IPS-15b (cell line): ENCODE results near the gene CCDC201.

ENCODE experiments used
- H3K27me3 ChIP-seq: one replicate; pipeline ENCODE4 v1.6.1; 2013; ENCODE audit warnings: low read length; ENCODE audit not compliant: control insufficient read depth, insufficient read depth
- H3K36me3 ChIP-seq: one replicate; pipeline ENCODE4 v1.6.1; 2013; ENCODE audit warnings: low read length; ENCODE audit not compliant: control insufficient read depth, insufficient read depth
- H3K4me1 ChIP-seq: one replicate; pipeline ENCODE4 v1.6.1; 2013; ENCODE audit warnings: mild to moderate bottlenecking, low read length; ENCODE audit not compliant: control insufficient read depth, insufficient read depth
- H3K4me3 ChIP-seq: one replicate; pipeline ENCODE4 v1.5.1; 2013; ENCODE audit warnings: low read depth, low read length
- H3K9ac ChIP-seq: one replicate; pipeline ENCODE4 v1.6.1; 2013; ENCODE audit warnings: low read depth, mild to moderate bottlenecking, low read length
- H3K9me3 ChIP-seq: one replicate; pipeline ENCODE4 v1.6.1; 2013; ENCODE audit warnings: mild to moderate bottlenecking, low read length; ENCODE audit not compliant: control insufficient read depth, insufficient read depth

Gene CCDC201

DNA sequence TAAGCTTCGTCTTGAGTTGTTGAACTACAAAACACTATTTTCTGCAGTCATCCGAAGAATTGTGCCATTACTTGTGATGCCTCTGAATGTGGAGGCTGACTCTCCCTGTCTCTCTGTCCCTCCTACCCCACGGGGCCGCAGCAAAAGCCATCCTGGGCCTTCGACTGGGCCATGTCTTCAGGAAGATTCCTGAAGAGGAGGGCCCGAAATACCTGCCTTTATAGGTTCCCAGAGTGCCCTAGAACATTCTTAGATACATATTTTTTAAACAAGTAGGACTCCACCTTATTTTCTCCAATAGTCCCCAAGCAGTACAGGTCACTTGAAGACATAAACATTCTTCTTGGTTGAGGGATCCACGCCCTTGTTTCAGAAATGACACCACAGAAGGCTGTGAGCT lies 40.1 kb upstream of the CCDC201 start:
- no peak overlapping the region for H3K4me3 ChIP-seq
- no peak overlapping the region for H3K9ac ChIP-seq
- H3K9me3 ChIP-seq, result no peaks in the 10 kb centered on the region
- peaks cover 5% of the 10 kb centered on the region for H3K36me3 ChIP-seq
- H3K27me3 ChIP-seq, result peaks cover 4% of the 10 kb centered on the region
- H3K4me1 ChIP-seq, result no peaks in the 10 kb centered on the region

DNA sequence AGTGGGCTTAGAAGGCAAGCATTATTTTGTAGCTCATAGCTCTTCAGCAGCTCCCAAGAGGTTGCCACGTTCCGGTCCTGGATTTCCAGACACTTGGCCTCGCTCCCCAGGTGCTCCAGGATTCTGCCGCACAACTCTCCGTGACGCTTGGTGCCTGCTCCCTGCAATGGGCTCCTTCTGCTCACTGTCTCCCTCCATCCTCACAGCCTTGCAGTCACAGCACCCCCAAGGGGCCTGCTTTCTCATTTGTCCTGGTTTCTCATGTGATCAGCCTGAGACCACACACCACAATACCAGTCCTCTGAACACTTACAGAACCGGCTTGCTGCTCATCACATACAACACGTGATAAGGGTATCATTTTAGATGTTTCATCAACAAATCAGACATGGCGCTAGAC lies 38.4 kb upstream of the CCDC201 start:
- Histone ChIP-seq H3K27me3 (no peaks in the 10 kb centered on the region), H3K9me3 (no peaks in the 10 kb centered on the region), H3K36me3 (peaks cover 2% of the 10 kb centered on the region), H3K9ac (no peak overlapping the region), H3K4me1 (no peaks in the 10 kb centered on the region), H3K4me3 (no peak overlapping the region)

DNA sequence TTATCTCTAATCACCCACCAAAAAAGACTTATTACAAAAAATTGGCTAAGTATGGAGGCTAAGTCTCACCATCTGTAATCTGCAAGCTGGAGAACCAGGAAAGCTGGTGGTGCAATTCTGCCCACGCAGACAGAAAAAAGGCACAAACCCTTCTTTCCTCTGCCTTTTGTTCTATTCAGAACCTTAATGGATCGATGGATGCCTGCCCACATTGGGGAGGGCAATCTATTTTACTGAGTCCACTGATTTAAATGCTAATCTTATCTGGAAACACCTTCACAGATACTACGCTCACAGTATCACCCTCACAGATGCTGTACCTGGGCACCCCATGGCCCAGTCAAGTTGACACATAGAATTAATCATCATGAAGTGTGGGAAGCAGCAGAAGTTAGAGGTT lies 38.0 kb upstream of the CCDC201 start:
- H3K9ac ChIP-seq, result no peak overlapping the region
- H3K9me3 ChIP-seq, result no peaks in the 10 kb centered on the region
- no peaks in the 10 kb centered on the region for H3K36me3 ChIP-seq
- no peak overlapping the region for H3K4me3 ChIP-seq
- no peaks in the 10 kb centered on the region for H3K27me3 ChIP-seq
- H3K4me1 ChIP-seq, result no peaks in the 10 kb centered on the region

DNA sequence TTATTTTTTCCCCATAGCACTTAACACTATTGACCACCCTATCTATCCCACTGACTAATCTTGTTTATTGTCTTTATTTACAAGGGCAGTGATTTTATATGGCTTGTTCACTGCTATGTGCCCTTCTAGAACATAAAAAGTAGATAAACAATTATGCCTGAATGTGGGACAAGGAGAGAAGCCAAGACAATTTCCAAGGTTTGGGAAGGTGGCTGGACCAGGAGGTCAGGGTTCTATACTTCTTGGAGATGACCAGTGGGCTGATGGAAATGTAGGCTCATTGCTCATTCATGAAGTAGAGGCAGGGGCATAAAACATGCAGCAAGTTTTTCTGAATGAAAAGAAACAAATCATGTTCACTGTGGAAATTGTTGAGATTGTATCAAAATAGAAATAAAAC lies 36.7 kb upstream of the CCDC201 start:
- H3K4me3 ChIP-seq, result no peak overlapping the region
- H3K9ac ChIP-seq, result no peak overlapping the region
- H3K4me1 ChIP-seq, result no peaks in the 10 kb centered on the region
- H3K9me3 ChIP-seq, result no peaks in the 10 kb centered on the region
- H3K27me3 ChIP-seq, result no peaks in the 10 kb centered on the region
- no peaks in the 10 kb centered on the region for H3K36me3 ChIP-seq

DNA sequence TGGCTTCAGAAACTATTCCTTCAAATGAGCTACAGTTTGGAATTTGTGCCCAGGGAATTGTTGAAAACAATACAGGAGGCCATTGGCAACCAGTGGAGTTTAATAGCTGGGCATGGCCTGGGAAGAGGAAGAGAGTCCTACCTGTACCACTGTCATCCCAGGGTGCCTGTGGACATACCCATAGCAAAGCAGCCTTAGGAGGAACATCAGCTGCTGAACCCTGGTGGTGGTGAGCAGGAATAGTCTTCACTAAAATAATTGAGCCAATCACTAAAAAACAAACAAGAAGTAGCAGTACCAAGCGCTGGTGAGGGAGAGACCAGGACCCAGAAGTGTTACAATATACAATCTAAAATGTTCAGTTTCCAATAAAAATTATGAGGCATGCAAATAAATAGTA lies 29.9 kb upstream of the CCDC201 start:
- Histone ChIP-seq H3K9ac (no peak overlapping the region), H3K4me1 (no peaks in the 10 kb centered on the region), H3K4me3 (no peak overlapping the region), H3K36me3 (no peaks in the 10 kb centered on the region), H3K9me3 (no peaks in the 10 kb centered on the region), H3K27me3 (peaks cover 2% of the 10 kb centered on the region)

DNA sequence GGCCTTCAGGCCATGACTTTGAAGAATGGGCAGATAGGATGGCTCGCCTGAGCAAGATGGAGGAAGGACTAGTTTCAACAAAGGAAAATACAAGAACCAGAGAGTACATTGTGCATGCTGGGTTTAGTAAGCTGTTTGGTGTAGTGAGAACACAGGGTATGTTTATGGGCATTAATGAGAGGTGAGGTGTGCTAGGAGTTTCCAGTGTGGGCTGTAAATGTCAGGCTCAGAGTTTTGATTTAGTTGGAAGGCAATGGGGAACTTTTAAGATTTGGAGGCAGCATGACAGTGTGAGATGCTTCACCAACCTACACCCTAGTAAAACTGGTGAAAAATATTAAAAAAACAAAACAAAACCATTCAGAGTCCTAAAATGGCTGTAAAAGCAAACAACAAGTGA lies 28.7 kb upstream of the CCDC201 start:
- Histone ChIP-seq H3K4me3 (no peak overlapping the region), H3K4me1 (no peaks in the 10 kb centered on the region), H3K27me3 (peaks cover 2% of the 10 kb centered on the region), H3K9me3 (no peaks in the 10 kb centered on the region), H3K9ac (no peak overlapping the region), H3K36me3 (no peaks in the 10 kb centered on the region)

DNA sequence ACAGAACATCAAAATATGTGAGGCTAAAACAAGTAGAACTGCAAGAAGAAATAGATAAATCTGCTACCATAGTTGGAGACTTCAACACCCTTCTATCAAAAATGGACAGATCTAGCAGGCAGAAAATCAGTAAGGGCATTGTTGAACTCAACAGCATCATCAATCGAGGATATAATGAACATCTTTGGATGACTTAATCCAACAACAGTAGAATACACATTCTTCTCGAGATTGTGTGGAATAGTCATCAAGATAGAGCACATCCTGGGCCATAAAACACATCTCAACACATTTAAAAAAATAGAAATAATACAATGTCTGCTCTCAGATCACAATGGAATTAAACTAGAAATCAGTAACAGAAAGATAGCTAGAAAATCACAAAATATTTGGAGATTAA lies 25.3 kb upstream of the CCDC201 start:
- H3K4me3 ChIP-seq, result no peak overlapping the region
- H3K4me1 ChIP-seq, result no peaks in the 10 kb centered on the region
- H3K9ac ChIP-seq, result no peak overlapping the region
- H3K36me3 ChIP-seq, result no peaks in the 10 kb centered on the region
- H3K9me3 ChIP-seq, result no peaks in the 10 kb centered on the region
- peaks cover 2% of the 10 kb centered on the region for H3K27me3 ChIP-seq

DNA sequence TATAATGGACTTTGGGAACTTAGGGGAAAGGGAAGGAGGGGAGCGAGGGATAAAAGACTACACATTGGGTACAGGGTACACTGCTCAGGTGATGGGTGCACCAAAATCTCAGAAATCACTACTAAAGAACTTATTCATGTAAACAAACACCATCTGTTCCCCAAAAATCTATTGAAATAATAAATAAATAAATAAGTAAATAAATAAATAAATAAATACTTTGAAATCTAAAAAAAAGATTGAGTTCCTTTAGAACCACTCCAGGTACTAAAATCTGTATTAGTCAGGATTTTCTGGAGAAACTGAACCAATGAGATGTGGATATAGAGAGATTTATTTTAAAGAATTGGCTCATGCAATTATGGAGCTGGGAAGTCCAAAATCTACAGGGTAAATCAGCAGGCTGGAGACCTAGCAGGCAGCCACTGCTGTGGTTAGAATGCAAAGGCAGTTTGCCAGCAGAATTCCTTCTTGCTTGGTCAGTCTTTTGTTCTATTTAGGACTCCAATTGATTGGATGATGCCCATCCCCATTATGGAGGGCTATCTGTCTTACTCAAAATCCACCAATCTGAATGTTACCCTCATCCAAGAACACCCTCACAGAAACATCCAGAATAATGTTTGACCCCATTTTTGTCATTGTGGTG lies 24.3 kb upstream of the CCDC201 start:
- no peak overlapping the region for H3K4me3 ChIP-seq
- H3K27me3 ChIP-seq, result peaks cover 2% of the 10 kb centered on the region
- H3K4me1 ChIP-seq, result no peaks in the 10 kb centered on the region
- no peak overlapping the region for H3K9ac ChIP-seq
- no peaks in the 10 kb centered on the region for H3K36me3 ChIP-seq
- H3K9me3 ChIP-seq, result no peaks in the 10 kb centered on the region

DNA sequence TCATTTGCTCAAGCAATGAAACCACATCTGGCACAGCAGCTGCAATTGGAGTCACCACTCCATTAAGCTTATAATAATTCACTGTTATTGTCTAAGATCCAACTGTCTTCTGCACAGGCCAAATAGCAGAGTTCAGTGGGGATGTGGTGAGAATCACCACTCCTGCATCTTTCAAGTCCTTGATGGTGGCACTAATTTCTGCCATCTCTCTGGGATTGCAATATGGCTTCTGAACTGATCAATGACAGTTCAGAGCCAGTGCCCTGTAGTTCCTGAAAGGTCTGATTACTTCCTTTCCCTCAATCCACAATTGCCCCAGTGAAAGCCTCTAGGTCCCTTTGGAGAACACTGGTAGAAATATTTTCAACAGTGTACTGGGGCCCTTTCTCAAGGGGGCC lies 21.8 kb upstream of the CCDC201 start:
- no peaks in the 10 kb centered on the region for H3K36me3 ChIP-seq
- no peak overlapping the region for H3K4me3 ChIP-seq
- no peaks in the 10 kb centered on the region for H3K9me3 ChIP-seq
- peaks cover 21% of the 10 kb centered on the region for H3K27me3 ChIP-seq
- no peaks in the 10 kb centered on the region for H3K4me1 ChIP-seq
- H3K9ac ChIP-seq, result no peak overlapping the region

DNA sequence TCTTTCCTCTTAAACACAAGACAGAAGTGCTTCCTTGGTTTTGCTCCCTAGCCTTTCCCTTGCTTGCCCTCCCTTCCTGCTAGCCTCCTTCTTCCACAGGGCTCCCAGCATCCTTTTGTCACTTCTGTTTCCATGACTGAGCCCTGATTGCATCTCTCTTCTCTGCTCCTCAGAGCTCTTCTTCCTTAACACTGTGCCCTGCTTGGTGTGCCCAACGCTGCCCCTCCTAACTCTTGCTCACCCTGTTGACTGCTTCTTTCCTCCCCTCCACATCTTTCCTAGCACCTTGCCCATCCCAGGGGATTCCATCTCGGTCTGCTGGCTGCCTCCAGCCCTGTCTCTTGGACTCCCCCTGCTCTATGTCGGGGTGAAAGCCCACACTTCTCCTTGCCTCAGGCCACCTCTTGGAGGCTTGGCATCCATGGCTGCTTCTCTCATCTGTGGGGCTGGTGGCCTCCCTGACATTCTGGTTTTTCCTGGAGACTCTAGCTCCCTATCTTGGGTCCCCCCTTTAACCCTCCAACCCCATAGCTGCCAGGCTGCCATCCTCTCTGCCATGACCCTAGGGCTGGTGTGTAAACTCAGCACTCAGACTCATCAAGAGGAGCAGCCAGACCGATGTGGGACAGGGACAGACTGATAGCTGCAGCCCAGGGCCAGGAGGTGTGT lies 21.2 kb upstream of the CCDC201 start:
- no peaks in the 10 kb centered on the region for H3K9me3 ChIP-seq
- no peak overlapping the region for H3K4me3 ChIP-seq
- H3K36me3 ChIP-seq, result no peaks in the 10 kb centered on the region
- no peak overlapping the region for H3K9ac ChIP-seq
- H3K27me3 ChIP-seq, result peaks cover 26% of the 10 kb centered on the region
- H3K4me1 ChIP-seq, result peaks cover under 1% of the 10 kb centered on the region

DNA sequence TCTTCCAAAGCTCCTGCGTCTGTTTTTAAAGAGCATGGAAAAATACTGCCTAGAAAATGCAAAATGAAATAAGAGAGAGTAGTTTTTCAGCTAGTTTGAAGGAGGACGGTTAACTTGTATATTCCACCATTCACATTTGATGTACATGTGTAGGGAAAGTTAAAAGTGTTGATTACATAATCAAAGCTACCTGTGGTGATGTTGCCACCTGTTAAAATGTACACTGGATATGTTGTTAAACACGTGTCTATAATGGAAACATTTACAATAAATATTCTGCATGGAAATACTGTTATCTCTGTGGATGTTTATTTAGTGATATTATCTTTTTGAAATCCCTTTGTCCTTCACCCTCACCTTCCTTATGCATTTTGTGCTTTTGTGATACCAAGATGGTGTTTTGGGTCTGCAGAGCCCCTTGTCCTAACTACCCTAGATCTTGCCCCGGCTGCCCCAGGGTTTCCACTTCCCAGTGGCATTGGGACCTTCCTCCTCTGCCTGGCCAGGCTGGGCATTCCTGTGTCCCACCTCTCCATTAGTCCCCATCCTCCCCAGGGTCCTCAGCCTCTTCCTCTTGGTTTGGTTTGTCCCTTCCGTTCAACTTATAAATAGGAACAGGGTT lies 20.6 kb upstream of the CCDC201 start:
- H3K4me3 ChIP-seq, result no peak overlapping the region
- no peaks in the 10 kb centered on the region for H3K9me3 ChIP-seq
- no peak overlapping the region for H3K9ac ChIP-seq
- no peaks in the 10 kb centered on the region for H3K36me3 ChIP-seq
- H3K27me3 ChIP-seq, result peaks cover 31% of the 10 kb centered on the region
- peaks cover 2% of the 10 kb centered on the region for H3K4me1 ChIP-seq

DNA sequence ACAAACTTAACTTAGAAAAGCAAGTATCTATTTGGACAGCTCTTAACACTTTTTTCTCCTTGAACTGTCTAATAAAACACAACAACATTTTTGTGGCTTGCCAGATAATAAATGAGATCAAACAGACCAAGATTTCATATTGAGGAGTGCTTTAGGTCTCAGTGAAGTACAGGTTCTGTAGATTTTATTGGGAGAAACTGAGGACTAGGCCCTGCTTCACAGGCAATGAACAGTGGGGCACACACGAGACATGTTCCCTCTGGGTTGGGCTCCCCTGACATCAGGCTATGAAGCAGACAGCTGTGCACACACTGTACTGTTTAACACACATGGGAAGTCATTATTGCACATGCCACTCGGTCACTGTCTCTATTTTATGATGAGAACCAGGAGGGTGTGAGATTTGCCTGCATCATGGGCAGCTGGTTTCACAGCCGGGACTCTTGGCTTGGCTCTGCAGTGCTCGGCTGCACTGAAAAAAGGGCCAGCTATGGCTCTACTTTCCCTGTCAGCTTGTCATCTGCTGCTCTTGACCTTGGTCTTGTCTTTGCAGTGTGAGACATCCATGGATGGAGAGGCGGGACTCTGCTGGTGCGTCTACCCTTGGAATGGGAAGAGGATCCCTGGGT lies 19.6 kb upstream of the CCDC201 start:
- H3K36me3 ChIP-seq, result no peaks in the 10 kb centered on the region
- H3K4me3 ChIP-seq, result no peak overlapping the region
- peaks cover 2% of the 10 kb centered on the region for H3K4me1 ChIP-seq
- no peak overlapping the region for H3K9ac ChIP-seq
- H3K9me3 ChIP-seq, result no peaks in the 10 kb centered on the region
- peaks cover 41% of the 10 kb centered on the region for H3K27me3 ChIP-seq
